Measurements from ENCODE around the gene C2CD2. TPM values are rescaled to one million over a fixed set of nuclear protein-coding genes. Genes with fewer than 3 reads are reported as not detected.

Gene C2CD2
- polyA plus RNA-seq, 3 donors = 9.1 to 52.1 (median 14.8) TPM

- 70 to 91% (median 77%) methylated on average over 15 of the region's 15 CpGs for WGBS, 3 donors
- no peak overlapping the region for H3K27ac ChIP-seq (ENCODE audit: low read depth, low read length)
Measured at GRCh38 chr21:41865002-41865777, 88.6 kb downstream of the C2CD2 start.

- no peak overlapping the region for H3K27ac ChIP-seq (ENCODE audit: low read depth, low read length)
- WGBS, 3 donors = 92 to 97% (median 96%) methylated on average over 10 of the region's 10 CpGs
Measured at GRCh38 chr21:41864311-41865001, 89.4 kb downstream of the C2CD2 start.

- no peak overlapping the region for H3K27ac ChIP-seq (ENCODE audit: low read depth, low read length)
- WGBS, 3 donors = 81 to 90% (median 88%) methylated on average over 4 of the region's 4 CpGs
Measured at GRCh38 chr21:41863439-41863740, 90.4 kb downstream of the C2CD2 start.

- H3K27ac ChIP-seq (ENCODE audit: low read depth, low read length) = no peak overlapping the region
- 91 to 98% (median 93%) methylated on average over 17 of the region's 17 CpGs for WGBS, 3 donors
Measured at GRCh38 chr21:41861987-41862386, 91.8 kb downstream of the C2CD2 start.

GRCh38 chr21:41861255-41861654, 92.6 kb downstream of the C2CD2 start:
- H3K27ac ChIP-seq (ENCODE audit: low read depth, low read length) = no peak overlapping the region
- 93 to 94% (median 93%) methylated on average over 4 of the region's 4 CpGs for WGBS, 3 donors

- H3K27ac ChIP-seq (ENCODE audit: low read depth, low read length) = no peak overlapping the region
- WGBS, 3 donors = 95 to 97% (median 95%) methylated on average over 23 of the region's 23 CpGs
Measured at GRCh38 chr21:41859297-41859980, 94.4 kb downstream of the C2CD2 start.

GRCh38 chr21:41858466-41859296, 95.1 kb downstream of the C2CD2 start:
- 92 to 95% (median 94%) methylated on average over 23 to 27 of the region's 27 CpGs for WGBS, 3 donors
- no peak overlapping the region for H3K27ac ChIP-seq (ENCODE audit: low read depth, low read length)

GRCh38 chr21:41857771-41858300, 96.0 kb downstream of the C2CD2 start:
- WGBS, 3 donors = 94 to 96% (median 96%) methylated on average over 13 to 14 of the region's 14 CpGs
- no peak overlapping the region for H3K27ac ChIP-seq (ENCODE audit: low read depth, low read length)

- H3K27ac ChIP-seq (ENCODE audit: low read depth, low read length) = no peak overlapping the region
- WGBS, 3 donors = 84 to 97% (median 89%) methylated on average over 10 of the region's 10 CpGs
Measured at GRCh38 chr21:41856572-41856971, 97.2 kb downstream of the C2CD2 start.

- no peak overlapping the region for H3K27ac ChIP-seq (ENCODE audit: low read depth, low read length)
- 94 to 97% (median 96%) methylated on average over 28 to 31 of the region's 31 CpGs for WGBS, 3 donors
Measured at GRCh38 chr21:41854426-41854995, 99.3 kb downstream of the C2CD2 start.

GRCh38 chr21:41852929-41853320, 100.9 kb downstream of the C2CD2 start:
- no peak overlapping the region for H3K27ac ChIP-seq (ENCODE audit: low read depth, low read length)
- 95% methylated on average over 9 of the region's 9 CpGs for WGBS, 3 donors

GRCh38 chr21:41852151-41852928, 101.5 kb downstream of the C2CD2 start:
- H3K27ac ChIP-seq (ENCODE audit: low read depth, low read length) = no peak overlapping the region
- WGBS, 3 donors = 91 to 92% (median 91%) methylated on average over 21 of the region's 21 CpGs

GRCh38 chr21:41851090-41851790, 102.6 kb downstream of the C2CD2 start:
- WGBS, 3 donors = 86 to 88% (median 87%) methylated on average over 23 of the region's 23 CpGs

GRCh38 chr21:41850085-41850484, 103.7 kb downstream of the C2CD2 start:
- H3K27ac ChIP-seq (ENCODE audit: low read depth, low read length) = no peak overlapping the region
- WGBS, 3 donors = 93 to 96% (median 96%) methylated on average over 9 of the region's 9 CpGs

More at GRCh38 chr21:41851090-41851790, 102.6 kb downstream of the C2CD2 start:
- no peak overlapping the region for H3K27ac ChIP-seq (ENCODE audit: low read depth, low read length)

- no peak overlapping the region for H3K27ac ChIP-seq (ENCODE audit: low read depth, low read length)
- 87 to 93% (median 91%) methylated on average over 15 of the region's 15 CpGs for WGBS, 3 donors
Measured at GRCh38 chr21:41848958-41849580, 104.7 kb downstream of the C2CD2 start.

- H3K27ac ChIP-seq (ENCODE audit: low read depth, low read length) = no peak overlapping the region
- 80 to 90% (median 87%) methylated on average over 8 of the region's 8 CpGs for WGBS, 3 donors
Measured at GRCh38 chr21:41848533-41848932, 105.3 kb downstream of the C2CD2 start.
